ENCODE measurements around the gene CTRB1. TPM values are rescaled to one million over a fixed set of nuclear protein-coding genes. Genes with fewer than 3 reads are reported as not detected.

The CTRB1 gene
- total RNA-seq, result not detected
- long read RNA-seq, result 0 reads

- Histone ChIP-seq H3K27me3 (ENCODE audit: low read depth) (no peaks in the 10 kb centered on the region), H3K4me1 (peaks cover 7% of the 10 kb centered on the region), H3K9me3 (no peaks in the 10 kb centered on the region), H3K36me3 (no peaks in the 10 kb centered on the region), H3K4me3 (peak within 1 kb of the TSS; percentile 22), H3K27ac (no peak within 1 kb of the TSS)
- intact Hi-C loops (cut with DNase I), result no loop called here
- no peak for DNase-seq
- no peak for ATAC-seq
- TF ChIP-seq, protein P1, sequence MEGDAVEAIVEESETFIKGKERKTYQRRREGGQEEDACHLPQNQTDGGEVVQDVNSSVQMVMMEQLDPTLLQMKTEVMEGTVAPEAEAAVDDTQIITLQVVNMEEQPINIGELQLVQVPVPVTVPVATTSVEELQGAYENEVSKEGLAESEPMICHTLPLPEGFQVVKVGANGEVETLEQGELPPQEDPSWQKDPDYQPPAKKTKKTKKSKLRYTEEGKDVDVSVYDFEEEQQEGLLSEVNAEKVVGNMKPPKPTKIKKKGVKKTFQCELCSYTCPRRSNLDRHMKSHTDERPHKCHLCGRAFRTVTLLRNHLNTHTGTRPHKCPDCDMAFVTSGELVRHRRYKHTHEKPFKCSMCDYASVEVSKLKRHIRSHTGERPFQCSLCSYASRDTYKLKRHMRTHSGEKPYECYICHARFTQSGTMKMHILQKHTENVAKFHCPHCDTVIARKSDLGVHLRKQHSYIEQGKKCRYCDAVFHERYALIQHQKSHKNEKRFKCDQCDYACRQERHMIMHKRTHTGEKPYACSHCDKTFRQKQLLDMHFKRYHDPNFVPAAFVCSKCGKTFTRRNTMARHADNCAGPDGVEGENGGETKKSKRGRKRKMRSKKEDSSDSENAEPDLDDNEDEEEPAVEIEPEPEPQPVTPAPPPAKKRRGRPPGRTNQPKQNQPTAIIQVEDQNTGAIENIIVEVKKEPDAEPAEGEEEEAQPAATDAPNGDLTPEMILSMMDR (IDR thresholded peaks at IDR 0.05), result no peak
These were observed at the start of gene CTRB1 for GRCh38 chr16:75218256-75219076. CTRB1 (plus strand) TSS chr16:75218988; CDS start chr16:75219008, 20 bp downstream.

- H3K27ac ChIP-seq, result no peak overlapping the region
- peaks cover 38% of the 10 kb centered on the region for H3K36me3 ChIP-seq
- ATAC-seq (no peak), DNase-seq (no peak)
- peaks cover 59% of the 10 kb centered on the region for H3K9me3 ChIP-seq
- H3K4me3 ChIP-seq, result no peak overlapping the region
- intact Hi-C loops (cut with DNase I), result no loop called here
- TF ChIP-seq, protein P1 (IDR thresholded peaks at IDR 0.05), result no peak
- H3K27me3 ChIP-seq (ENCODE audit: low read depth), result no peaks in the 10 kb centered on the region
- H3K4me1 ChIP-seq, result no peaks in the 10 kb centered on the region
These were observed 48.8 kb upstream of the CTRB1 start for GRCh38 chr16:75169899-75170405.

DNA sequence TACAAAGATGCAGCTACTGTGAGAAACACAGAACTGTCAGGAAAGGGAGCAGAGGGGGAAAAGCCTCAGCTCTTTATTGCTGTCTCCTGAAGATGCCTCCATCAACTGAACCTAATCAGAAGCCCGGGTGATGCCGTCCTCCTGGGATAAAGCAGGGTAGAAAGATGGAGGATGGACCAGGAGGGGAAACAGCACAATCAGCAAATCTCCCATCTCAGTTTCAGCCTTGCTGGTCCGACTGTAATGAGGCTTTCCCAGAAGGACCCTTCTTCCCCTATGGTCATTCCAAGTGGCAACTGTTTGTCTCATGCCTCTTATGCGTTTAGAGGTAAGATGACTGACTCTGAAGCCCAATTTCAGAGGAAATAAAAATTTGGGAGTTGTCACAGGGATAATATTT is 46.2 kb upstream of the CTRB1 start:
- no peak overlapping the region for H3K27ac ChIP-seq
- H3K4me1 ChIP-seq, result no peaks in the 10 kb centered on the region
- H3K36me3 ChIP-seq, result peaks cover 27% of the 10 kb centered on the region
- ATAC-seq (no peak), DNase-seq (no peak)
- intact Hi-C loops (cut with DNase I), result no loop called here
- H3K27me3 ChIP-seq (ENCODE audit: low read depth), result no peaks in the 10 kb centered on the region
- peaks cover 81% of the 10 kb centered on the region for H3K9me3 ChIP-seq
- TF ChIP-seq, protein P1 (IDR thresholded peaks at IDR 0.05), result no peak
- no peak overlapping the region for H3K4me3 ChIP-seq

DNA sequence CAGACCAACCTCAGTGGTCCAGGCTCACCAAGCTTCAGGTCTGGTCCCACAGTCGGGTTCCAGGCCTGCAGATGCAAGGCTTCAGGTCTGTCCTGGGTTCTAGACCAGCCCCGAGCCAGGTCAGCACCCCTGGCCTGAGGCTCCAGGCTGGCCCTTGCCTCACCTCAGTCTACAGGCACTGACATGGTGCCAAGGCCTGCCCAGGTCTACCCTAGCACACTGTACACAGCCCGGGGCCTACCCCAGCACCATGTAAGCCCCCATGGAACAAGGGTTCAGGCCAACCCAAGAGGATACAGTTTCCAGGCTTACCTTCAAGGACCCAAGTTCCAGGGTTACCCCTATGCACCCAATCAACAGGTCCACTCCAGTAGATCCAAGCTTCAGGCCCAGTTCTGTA is 43.7 kb upstream of the CTRB1 start:
- TF ChIP-seq, protein P1 (IDR thresholded peaks at IDR 0.05), result no peak
- H3K36me3 ChIP-seq, result peaks cover 2% of the 10 kb centered on the region
- H3K27ac ChIP-seq, result no peak overlapping the region
- DNase-seq (no peak), ATAC-seq (no peak)
- no peaks in the 10 kb centered on the region for H3K27me3 ChIP-seq (ENCODE audit: low read depth)
- H3K4me3 ChIP-seq, result no peak overlapping the region
- H3K9me3 ChIP-seq, result peaks cover 58% of the 10 kb centered on the region
- intact Hi-C loops (cut with DNase I), result no loop called here
- no peaks in the 10 kb centered on the region for H3K4me1 ChIP-seq

GRCh38 chr16:75176926-75177325 is 41.9 kb upstream of the CTRB1 start:
- Histone ChIP-seq H3K4me3 (no peak overlapping the region), H3K9me3 (peaks cover 42% of the 10 kb centered on the region), H3K27me3 (ENCODE audit: low read depth) (no peaks in the 10 kb centered on the region), H3K27ac (no peak overlapping the region), H3K36me3 (no peaks in the 10 kb centered on the region), H3K4me1 (no peaks in the 10 kb centered on the region)
- intact Hi-C loops (cut with DNase I), result no loop called here
- no peak for DNase-seq
- TF ChIP-seq, protein P1 (IDR thresholded peaks at IDR 0.05), result no peak
- ATAC-seq, result no peak
